ENCODE results near the gene GADL1. TPM values are rescaled to one million over a fixed set of nuclear protein-coding genes. Genes with fewer than 3 reads are reported as not detected.

Gene GADL1
- polyA plus RNA-seq, 2 of the 4 experiments (the other 2 are of a cell fraction), result not detected

- Histone ChIP-seq H3K4me2 (no peak overlapping the region), H3K27ac (peak overlapping the region in 1 of 2 experiments; percentile 6; a peak in 1 of 6 replicates), H3K4me1 (peaks cover 36% of the 10 kb centered on the region), H3K9me3 (no peaks in the 10 kb centered on the region), H3K4me3 (no peak overlapping the region)
- ChIA-PET CTCF (interaction anchor here (0.6 to 5.0 kb wide), 50 partner anchors 9 to 732 kb away, joined by 3 to 54 read pairs (median 5); partner anchors contain the start of gene TGFBR2), POLR2A (no interaction called here)
- TF ChIP-seq EP300 (IDR thresholded peaks at IDR 0.05) (no peak), HDAC2 (IDR thresholded peaks at IDR 0.05) (no peak)
- 65% methylated on average over 3 of the region's 3 CpGs for WGBS (ENCODE audit: missing lambda C conversion rate)
- DNase-seq (ENCODE audit: low read depth in 1 of 2, low spot score in 1 of 2) (no peak), ATAC-seq (no peak), FAIRE-seq (no peak)
These were observed 200.3 kb downstream of the GADL1 start for GRCh38 chr3:30694148-30694547.

GRCh38 chr3:30693470-30694120 is 200.9 kb downstream of the GADL1 start:
- Histone ChIP-seq H3K9me3 (no peaks in the 10 kb centered on the region), H3K4me2 (peak overlapping the region; percentile 14; the same call in 1 of the 3 replicates), H3K4me1 (peaks cover 42% of the 10 kb centered on the region), H3K27ac (peak overlapping the region; percentile 59 to 77), H3K4me3 (no peak overlapping the region)
- WGBS (ENCODE audit: missing lambda C conversion rate), result 6% methylated on average over 2 of the region's 2 CpGs
- FAIRE-seq, result peak; percentile 54
- peak; percentile 63 to 77 for DNase-seq (ENCODE audit: low read depth in 1 of 2, low spot score in 1 of 2)
- peak; percentile 91 to 92 for ATAC-seq
- no peak for TF ChIP-seq NFE2L2 (conservative IDR thresholded peaks at IDR 0.05; ENCODE audit: low read length)
- peak; percentile 95 for TF ChIP-seq CTCF (IDR thresholded peaks at IDR 0.05)
- 0 out of 2 replicates have a peak, but pooled peaks have one; percentile 39 for TF ChIP-seq MAX (IDR thresholded peaks at IDR 0.05)
- peak; percentile 99 for TF ChIP-seq RAD21 (conservative IDR thresholded peaks at IDR 0.05 in 1 of 2, IDR thresholded peaks at IDR 0.05 in 1 of 2)
- no peak for TF ChIP-seq POLR2AphosphoS2 (conservative IDR thresholded peaks at IDR 0.05; ENCODE audit: low read length)
- TF ChIP-seq TP53 (CRISPR knock-in tag; IDR thresholded peaks at IDR 0.05), result no peak
- no peak for TF ChIP-seq NR3C1 (IDR thresholded peaks at IDR 0.05)
- peak; percentile 98 for TF ChIP-seq SMC3 (IDR thresholded peaks at IDR 0.05)
- TF ChIP-seq HOXA7 (CRISPR knock-in tag; IDR thresholded peaks at IDR 0.05), result no peak
- ChIA-PET CTCF (interaction anchor here (0.6 to 5.0 kb wide), 94 partner anchors 9 to 1451 kb away, joined by 3 to 54 read pairs (median 4); partner anchors contain the start of gene TGFBR2), POLR2A (no interaction called here)

GRCh38 chr3:30692498-30693130 is 201.8 kb downstream of the GADL1 start:
- CTCF ChIA-PET, result interaction anchor here (0.6 to 5.0 kb wide), 79 partner anchors 8 to 1452 kb away, joined by 3 to 54 read pairs (median 4); partner anchors contain the start of gene TGFBR2
- peaks cover 51% of the 10 kb centered on the region for H3K4me1 ChIP-seq
- ATAC-seq (no peak), DNase-seq (ENCODE audit: low read depth in 1 of 2, low spot score in 1 of 2) (no peak), FAIRE-seq (no peak)
- no peak overlapping the region for H3K4me3 ChIP-seq
- peak overlapping the region; percentile 59 to 77 for H3K27ac ChIP-seq
- H3K9me3 ChIP-seq, result no peaks in the 10 kb centered on the region
- WGBS (ENCODE audit: missing lambda C conversion rate), result 69% methylated on average over 3 of the region's 3 CpGs
- H3K4me2 ChIP-seq, result no peak overlapping the region
- no peak for TF ChIP-seq CEBPB (IDR thresholded peaks at IDR 0.05)
- TF ChIP-seq HOXB5 (CRISPR knock-in tag; IDR thresholded peaks at IDR 0.05), result no peak
- TF ChIP-seq KDM1A (IDR thresholded peaks at IDR 0.05; ENCODE audit: low read depth), result no peak
- no peak for TF ChIP-seq CHD2 (IDR thresholded peaks at IDR 0.05; ENCODE audit: low read length, partially characterized antibody)
- TF ChIP-seq PHF8 (IDR thresholded peaks at IDR 0.05; ENCODE audit: borderline replicate concordance, low read depth), result no peak
- no peak for TF ChIP-seq ZSCAN20 (CRISPR knock-in tag; IDR thresholded peaks at IDR 0.05)
- TF ChIP-seq NR3C1 (IDR thresholded peaks at IDR 0.05), result no peak
- TF ChIP-seq RFX5 (IDR thresholded peaks at IDR 0.05), result no peak
- TF ChIP-seq CBX2 (IDR thresholded peaks at IDR 0.05; ENCODE audit: borderline replicate concordance, low read depth), result no peak
- TF ChIP-seq SMC3 (IDR thresholded peaks at IDR 0.05), result no peak
- TF ChIP-seq NPAS2 (CRISPR knock-in tag; IDR thresholded peaks at IDR 0.05; ENCODE audit: borderline replicate concordance), result no peak
- no peak for TF ChIP-seq RNF2 (IDR thresholded peaks at IDR 0.05; ENCODE audit: borderline replicate concordance, low read depth)
- no peak for TF ChIP-seq JUNB (IDR thresholded peaks at IDR 0.05)
- no peak for TF ChIP-seq CTCF (IDR thresholded peaks at IDR 0.05)
- no peak for TF ChIP-seq MAX (IDR thresholded peaks at IDR 0.05)
- TF ChIP-seq MAFK (IDR thresholded peaks at IDR 0.05; ENCODE audit: partially characterized antibody), result no peak
- no peak for TF ChIP-seq HOXA7 (CRISPR knock-in tag; IDR thresholded peaks at IDR 0.05)
- POLR2A ChIA-PET, result no interaction called here

All from A549 (cell line).